Pulmonary artery endothelial cell (primary cell): ENCODE data around the gene FKBP15. TPM values are rescaled to one million over a fixed set of nuclear protein-coding genes. Genes with fewer than 3 reads are reported as not detected.
"Not testable (repeated sequence)": the region's sequence is repeated elsewhere in the genome, so short reads cannot be mapped to it uniquely, and the experiment has no call there.

Experiments
- DNase-seq: peaks from one replicate; pipeline ENCODE4 v3.0.0-alpha.2; 2011; ENCODE audit warnings: low read depth, low spot score
- total RNA-seq: library from RNA; depleted of rRNA; stranded (reverse); fragments of >200 nt; gene quantifications from 2 replicates; pipeline ENCODE4 v1.2.3, GENCODE V29; 2014

Gene FKBP15
- total RNA-seq, 1 donor from 2014 or later: 16.6 TPM

DNA sequence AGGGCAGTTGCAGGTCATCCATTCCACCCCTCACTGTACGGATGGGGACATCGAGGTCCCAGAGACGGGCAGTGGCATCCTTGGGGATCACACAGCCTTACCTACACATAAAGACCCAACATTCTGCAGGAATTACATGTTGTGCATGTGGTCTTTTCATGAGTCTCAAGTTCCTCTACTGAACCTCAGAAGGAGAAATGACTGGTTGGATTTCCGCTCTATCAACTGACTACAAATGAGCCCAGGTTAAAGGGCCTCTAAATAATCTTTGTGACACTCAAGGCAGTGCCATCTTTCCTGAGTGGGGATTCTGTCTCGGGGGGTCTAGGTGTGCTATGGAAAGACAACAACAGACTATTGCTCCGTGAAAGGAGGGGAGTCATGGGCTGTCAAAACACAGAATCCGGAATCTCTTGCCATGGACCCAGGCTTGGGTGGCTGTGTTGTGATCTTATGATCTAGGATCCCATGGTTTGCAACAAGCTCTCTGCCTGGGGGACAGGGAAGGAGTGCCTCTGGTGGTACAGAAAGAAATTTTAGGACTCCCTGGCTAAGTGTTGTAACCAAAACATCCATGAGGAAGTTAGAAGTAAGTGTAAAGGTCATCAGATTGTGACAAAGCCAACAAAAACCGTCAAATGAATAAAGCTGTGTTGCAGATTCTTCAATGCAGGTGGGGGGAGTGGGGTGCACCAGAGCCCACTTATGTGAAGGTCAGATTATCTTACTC is 72.1 kb downstream of the FKBP15 start:
- DNase-seq: no peak

DNA sequence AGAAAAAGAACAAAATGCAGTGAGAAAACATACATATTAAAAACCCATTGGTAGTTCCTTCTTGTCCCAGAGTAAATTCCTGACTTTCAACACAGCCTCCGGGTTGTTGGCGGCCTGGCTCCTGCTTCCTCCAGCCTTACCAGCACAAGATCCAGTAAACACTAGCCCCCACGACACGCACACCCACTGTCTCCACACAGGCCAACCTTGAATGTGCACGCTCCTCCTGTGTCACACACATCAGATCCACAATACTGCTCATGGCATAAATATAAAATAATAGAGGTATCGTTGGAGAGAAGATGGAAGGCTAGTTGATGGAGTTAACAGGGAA is 72.7 kb downstream of the FKBP15 start:
- no peak for DNase-seq

DNA sequence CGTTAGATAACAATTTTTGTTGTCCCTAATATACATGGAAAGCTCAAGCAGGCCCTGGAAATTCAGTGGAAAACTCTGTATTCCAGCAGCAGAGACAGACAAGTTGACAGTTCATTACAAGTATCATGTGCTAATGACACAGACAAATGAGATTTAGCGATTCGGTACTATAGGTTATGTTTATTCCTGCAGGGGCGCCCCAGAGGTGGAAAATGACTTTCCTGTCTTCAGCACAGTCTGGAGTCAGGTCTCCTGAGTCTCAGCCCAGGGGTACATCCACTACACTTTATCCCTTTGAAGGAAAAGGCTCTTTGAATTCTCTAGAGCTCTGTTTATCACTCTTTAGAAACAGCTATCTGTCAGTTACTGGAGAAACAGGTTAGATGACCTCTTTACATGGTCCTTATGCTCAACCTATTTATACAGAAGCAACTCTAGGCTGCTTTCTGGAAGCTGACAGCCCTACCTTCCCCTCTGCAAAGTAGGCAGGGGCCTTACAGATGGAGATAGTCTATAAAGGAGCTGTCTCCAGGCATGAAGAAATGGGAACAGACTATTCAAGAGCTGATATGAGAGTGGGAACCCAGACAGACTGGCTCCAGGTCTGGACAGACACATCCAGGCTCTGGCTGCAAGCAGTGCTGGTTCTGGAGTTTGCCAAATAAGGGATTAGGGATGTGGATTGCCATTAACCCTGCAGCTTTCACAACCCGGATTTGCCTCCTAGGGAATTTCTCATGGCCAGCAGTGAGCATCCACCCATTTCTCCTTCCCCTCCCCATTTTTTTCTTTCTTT is 77.4 kb downstream of the FKBP15 start:
- no peak for DNase-seq

DNA sequence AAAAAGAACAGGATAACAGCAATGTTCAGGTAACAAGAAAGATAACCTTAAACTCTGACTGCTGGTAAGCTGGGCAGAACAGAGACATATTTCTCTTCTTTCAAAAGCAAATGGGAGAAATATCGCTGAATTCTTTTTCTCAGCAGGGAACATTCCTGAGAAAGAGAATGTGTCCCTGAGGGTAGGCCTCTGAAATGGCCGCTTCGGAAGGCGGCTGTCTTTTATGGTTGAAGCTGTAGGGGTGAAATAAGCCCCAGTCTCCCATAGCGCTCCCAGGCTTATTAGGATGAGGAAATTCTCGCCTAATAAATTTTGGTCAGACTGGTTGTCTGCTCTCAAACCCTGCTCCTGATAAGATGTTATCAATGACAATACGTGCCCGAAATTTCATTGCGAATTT is 80.2 kb downstream of the FKBP15 start:
- not testable (repeated sequence) for DNase-seq

DNA sequence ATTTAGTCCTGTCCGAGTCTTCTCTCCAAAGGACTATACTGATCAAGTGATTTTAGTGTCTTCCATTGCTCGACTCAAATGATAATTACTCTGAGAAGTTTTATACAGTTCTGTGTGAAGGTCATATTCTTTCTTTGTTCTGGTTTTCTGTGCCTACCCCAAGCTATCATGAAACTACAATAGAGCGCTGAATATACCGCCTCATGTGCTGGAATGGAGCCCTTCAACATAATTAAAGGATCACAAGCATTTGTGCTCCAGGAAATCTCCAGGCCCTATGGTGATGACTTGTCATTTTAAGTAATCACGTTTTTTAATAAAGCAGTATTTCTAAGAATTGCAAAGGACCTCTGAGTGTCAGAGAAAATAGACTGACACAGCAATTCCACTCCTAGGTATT is 81.1 kb downstream of the FKBP15 start:
- no peak for DNase-seq

DNA sequence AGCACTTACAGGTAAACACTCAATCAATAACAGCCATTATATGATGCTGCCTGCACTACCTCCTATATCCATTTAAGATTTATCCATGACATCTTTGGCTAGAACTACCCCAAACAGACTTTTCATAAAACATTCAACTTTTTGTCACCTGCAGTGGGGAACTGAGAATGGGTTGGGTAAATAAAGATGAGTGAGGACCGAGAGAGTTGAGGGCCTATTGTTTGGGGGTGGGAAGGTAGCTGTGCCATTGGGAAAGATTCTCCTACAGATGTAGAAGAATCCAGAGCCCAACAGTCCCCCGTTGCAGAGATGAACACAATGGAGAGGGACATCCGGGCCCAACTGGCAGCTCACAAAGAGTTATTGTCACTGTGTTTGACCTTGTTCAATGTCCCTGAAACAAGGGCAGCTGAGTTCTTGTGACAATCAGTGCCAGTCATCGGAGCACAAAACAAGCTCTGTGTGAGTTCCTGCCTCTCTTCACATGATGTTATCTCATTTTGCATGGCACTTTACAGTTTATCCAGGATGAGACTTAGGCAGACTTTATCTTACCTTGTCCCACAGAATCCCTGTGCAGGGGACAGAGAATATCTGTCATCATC is 81.8 kb downstream of the FKBP15 start:
- DNase-seq: no peak

DNA sequence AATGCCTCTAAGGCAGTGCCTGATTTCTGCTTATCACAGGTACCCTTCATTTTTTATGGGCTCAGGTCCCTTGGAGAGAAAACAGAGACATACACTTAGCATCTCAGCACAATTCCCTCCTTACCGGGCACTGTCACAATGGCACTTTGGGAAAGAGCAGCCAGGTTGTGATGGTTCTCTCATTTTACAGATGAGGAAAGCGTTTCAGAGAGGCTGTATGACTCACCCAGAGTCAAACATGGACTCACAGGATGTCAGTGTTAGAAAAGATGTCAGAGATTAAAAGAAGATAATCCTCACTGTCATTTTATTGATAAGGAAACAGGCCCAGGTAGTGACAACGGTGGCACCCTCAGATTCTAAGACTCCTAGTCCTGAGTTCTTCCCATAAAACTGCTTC is 82.3 kb downstream of the FKBP15 start:
- no peak for DNase-seq

DNA sequence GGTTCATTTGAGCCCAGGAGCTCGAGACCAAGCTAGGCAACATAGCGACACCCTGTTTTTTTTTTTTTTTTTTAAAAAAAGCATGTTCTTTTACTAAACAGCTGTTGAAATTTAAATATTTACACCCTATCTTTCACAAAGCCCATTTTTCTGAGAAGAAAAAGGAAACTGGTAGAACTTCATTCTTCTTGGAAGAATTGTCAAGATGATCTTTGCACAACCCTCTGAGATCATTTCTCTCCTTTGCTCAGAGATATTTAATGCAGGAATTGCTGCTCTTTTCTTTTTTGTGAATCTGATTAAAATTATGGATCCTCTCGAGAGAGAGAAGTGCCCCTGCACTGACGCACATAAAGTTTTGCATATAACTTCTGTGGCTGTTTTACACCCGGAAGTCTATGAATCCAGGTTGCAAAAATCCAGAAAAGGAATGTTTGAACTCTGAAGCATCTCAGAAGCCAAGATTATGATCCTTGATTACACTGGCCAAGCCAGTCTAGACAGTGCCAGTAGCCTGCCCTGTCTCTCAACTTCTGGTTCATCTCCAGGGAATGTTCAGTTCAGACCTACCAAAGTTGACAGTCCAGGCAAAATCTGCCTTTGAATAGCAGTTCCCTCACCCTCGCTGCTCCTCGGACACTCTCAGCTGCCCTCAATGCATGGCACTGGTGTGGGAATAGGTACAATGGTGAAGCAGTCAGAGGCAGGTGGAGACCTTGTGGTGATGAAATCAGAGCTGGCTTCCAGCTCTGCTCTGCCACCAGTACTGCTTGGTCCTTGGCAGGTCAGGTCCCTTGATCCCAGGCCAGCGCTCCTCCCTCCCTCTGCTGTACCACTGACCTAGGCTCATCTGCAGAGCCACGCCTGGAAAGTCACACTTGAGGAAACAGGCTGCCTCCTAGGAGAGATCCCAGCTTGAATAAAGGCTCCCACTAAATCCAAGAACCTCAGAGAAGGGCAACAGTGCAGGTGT is 83.6 kb downstream of the FKBP15 start:
- DNase-seq: no peak

DNA sequence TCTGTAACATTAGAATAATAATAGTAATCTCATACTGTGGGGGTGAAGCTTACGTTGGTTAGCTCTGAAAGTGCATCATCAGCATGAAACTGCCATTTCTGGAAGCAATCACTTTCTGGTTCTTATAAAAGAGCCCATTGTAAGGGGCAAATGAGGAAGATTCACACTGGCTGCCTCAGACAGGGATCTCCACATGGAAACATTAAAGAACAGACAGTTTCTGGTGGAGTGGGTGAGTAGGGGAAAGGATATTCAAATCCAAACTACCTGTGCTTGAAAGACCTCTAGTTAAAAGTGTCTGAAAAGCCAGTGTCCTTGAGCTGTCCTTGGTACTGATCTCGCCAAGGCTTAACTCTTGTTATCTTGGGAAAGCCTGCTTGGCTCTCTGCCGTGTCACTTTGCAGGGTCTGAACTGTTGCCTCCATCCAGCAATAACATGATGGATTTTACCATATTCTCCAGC is 89.4 kb downstream of the FKBP15 start:
- no peak for DNase-seq

DNA sequence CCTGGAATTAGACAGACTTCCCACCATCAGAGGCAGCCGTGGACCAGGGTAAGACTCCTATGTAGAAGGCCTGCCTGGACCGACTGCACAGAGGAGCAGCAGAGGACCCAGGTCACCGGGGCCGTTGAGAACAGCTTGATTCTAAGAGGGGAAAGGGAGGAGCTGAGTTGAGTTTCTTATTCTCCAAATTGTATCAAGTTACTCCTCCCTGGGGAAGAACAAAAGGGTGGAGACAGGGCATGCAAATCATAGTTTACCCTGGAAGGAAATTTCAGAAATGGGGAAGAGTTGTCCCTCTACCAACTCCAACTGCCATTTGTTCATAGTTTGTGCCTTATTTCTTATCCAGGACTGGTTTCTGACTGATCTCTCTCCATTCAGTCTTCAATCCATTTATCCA is 91.2 kb downstream of the FKBP15 start:
- DNase-seq: no peak

DNA sequence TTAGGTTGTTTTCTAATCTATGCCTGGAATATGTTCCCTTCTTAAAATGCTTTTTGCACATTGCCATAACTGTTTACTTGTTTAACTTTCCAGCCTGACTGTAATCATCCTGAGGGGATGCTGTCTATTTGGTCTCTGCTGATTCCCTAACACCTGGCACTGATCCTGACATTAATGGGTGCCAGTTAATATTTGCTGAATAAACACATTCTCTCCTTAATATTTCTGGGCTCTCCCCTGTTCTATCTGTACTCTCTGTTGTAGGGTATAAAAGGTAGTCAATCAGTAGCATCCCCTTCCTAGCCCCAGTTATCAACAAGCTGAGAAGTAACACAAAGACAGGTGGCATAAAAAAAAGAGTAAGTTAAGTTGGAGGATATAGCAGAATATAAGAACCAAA is 91.6 kb downstream of the FKBP15 start:
- DNase-seq: no peak

DNA sequence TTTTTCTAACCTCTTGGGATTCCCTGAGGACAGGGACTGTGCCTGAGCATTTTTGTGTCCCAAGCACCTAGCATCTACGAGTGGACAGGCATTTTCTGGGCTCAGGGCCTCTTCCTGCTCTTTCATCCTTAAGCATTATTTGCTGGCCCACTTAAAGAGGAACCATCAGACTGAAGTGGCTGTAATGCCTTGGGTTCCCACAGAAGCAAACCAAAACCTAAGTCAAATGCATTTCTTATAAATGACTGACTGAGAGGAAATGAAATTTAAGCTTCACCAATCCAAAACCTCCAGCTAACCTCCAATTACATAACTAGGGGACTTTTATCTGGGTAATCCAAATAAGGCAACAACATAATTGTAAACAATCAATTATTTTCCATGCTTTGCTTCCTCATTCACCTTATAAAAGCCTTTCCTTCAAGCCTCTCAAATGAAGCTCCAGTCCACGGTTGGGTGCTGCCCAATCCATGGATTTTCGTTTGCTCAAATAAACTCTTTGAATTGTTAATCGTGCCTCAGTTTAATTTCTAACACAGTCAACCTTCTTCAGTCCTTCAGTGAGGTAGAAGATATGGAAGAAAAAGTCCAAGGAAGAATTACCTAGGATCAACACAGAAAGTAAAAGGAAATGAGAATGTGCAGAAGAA is 95.6 kb downstream of the FKBP15 start:
- no peak for DNase-seq

DNA sequence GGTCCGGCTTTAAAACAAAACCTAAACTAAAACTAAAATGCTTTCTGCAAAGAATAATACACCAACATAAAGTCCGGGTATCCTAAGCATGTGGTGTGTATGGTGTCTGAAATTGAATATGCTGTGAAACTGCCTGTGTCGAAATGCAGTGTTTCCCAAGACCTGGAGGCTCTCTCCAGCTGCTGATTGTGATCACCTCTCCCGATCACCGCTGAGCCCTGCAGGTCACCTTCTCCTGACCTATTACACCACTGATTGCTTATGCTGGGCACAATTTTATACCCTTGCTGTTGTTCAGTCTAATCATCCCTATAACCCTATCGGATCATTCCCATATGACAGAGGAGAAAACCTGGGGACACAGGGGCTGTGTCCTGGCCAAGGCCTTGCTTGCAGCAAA is 102.2 kb downstream of the FKBP15 start:
- not testable (repeated sequence) for DNase-seq

Other genes with a start within 250 kb of the FKBP15 start
- gene ZNF883, start 209.1 kb downstream of the FKBP15 start, total RNA-seq: 0.53 and 2.6 TPM in 2 replicates
- 1.7 and 2.3 TPM in 2 replicates for gene ZFP37, start 164.6 kb downstream of the FKBP15 start, total RNA-seq
- 5.2 and 6.2 TPM in 2 replicates for gene SLC31A2, start 70.3 kb downstream of the FKBP15 start, total RNA-seq
- 17.1 and 17.5 TPM in 2 replicates for gene SLC31A1, start 267 bp upstream of the FKBP15 start, total RNA-seq
- 40.4 and 55.9 TPM in 2 replicates for gene CDC26, start 54.3 kb upstream of the FKBP15 start, total RNA-seq
- 33.6 and 42.8 TPM in 2 replicates for gene PRPF4, start 54.4 kb upstream of the FKBP15 start, total RNA-seq
- not detected in 2 replicates for gene RNF183, start 82.1 kb upstream of the FKBP15 start, total RNA-seq
- 1.0 and 1.4 TPM in 2 replicates for gene WDR31, start 119.0 kb upstream of the FKBP15 start, total RNA-seq
- under 0.01 TPM in 1 of 2 replicates, not detected in the other for gene BSPRY, start 128.3 kb upstream of the FKBP15 start, total RNA-seq
- gene HDHD3, start 155.7 kb upstream of the FKBP15 start, total RNA-seq: 5.7 and 6.1 TPM in 2 replicates
- 19.4 and 30.5 TPM in 2 replicates for gene ALAD, start 180.0 kb upstream of the FKBP15 start, total RNA-seq
- 52.6 and 80.8 TPM in 2 replicates for gene POLE3, start 189.4 kb upstream of the FKBP15 start, total RNA-seq
- gene C9orf43, start 189.5 kb upstream of the FKBP15 start, total RNA-seq: 0.35 and 0.46 TPM in 2 replicates
- gene RGS3, start 242.4 kb upstream of the FKBP15 start, total RNA-seq: 278 and 424 TPM in 2 replicates